ENCODE data around the gene PDIA4. TPM values are rescaled to one million over a fixed set of nuclear protein-coding genes. Genes with fewer than 3 reads are reported as not detected.

PDIA4 gene
- total and polyA plus RNA-seq, 2 donors (not counting 1 experiment from before 2014, with no cell fraction given): 210 to 266 TPM

- Histone ChIP-seq H3K9ac (ENCODE audit: insufficient read depth, low read length) (no peak overlapping the region), H4K20me1 (ENCODE audit: control insufficient read depth, extremely low read depth, insufficient read depth, low read length) (no peaks in the 10 kb centered on the region), H3K4me2 (ENCODE audit: extremely low read depth, insufficient read depth, low read length) (no peak overlapping the region), H3K79me2 (ENCODE audit: control insufficient read depth, insufficient read depth, low read length) (no peaks in the 10 kb centered on the region), H3K27me3 (ENCODE audit: control insufficient read depth, insufficient read depth, low read length) (no peaks in the 10 kb centered on the region), H3K4me1 (ENCODE audit: control insufficient read depth, extremely low read depth, insufficient read depth, low read length) (no peaks in the 10 kb centered on the region), H3K27ac (ENCODE audit: insufficient read depth, low read length) (no peak overlapping the region), H3K9me3 (ENCODE audit: control insufficient read depth, insufficient read depth, low read depth, low read length) (no peaks in the 10 kb centered on the region), H3K4me3 (replicated peaks in 1 of 4; ENCODE audit: control extremely low read depth in 1 of 4, insufficient read depth in 1 of 4, low read depth in 3 of 4, low read length in 4 of 4) (no peak overlapping the region), H3K36me3 (ENCODE audit: control insufficient read depth, insufficient read depth, low read length) (no peaks in the 10 kb centered on the region), H2AFZ (ENCODE audit: low read length) (no peak overlapping the region)
- TF ChIP-seq, protein P1, sequence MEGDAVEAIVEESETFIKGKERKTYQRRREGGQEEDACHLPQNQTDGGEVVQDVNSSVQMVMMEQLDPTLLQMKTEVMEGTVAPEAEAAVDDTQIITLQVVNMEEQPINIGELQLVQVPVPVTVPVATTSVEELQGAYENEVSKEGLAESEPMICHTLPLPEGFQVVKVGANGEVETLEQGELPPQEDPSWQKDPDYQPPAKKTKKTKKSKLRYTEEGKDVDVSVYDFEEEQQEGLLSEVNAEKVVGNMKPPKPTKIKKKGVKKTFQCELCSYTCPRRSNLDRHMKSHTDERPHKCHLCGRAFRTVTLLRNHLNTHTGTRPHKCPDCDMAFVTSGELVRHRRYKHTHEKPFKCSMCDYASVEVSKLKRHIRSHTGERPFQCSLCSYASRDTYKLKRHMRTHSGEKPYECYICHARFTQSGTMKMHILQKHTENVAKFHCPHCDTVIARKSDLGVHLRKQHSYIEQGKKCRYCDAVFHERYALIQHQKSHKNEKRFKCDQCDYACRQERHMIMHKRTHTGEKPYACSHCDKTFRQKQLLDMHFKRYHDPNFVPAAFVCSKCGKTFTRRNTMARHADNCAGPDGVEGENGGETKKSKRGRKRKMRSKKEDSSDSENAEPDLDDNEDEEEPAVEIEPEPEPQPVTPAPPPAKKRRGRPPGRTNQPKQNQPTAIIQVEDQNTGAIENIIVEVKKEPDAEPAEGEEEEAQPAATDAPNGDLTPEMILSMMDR (conservative IDR thresholded peaks at IDR 0.05 in 1 of 2, IDR thresholded peaks at IDR 0.05 in 1 of 2; ENCODE audit: low read depth in 1 of 2, low read length in 2 of 2): no peak
- DNase-seq (ENCODE audit: low read depth in 2 of 2): no peak
Observed at GRCh38 chr7:148972375-148972774, 55.9 kb downstream of the PDIA4 start.

DNA sequence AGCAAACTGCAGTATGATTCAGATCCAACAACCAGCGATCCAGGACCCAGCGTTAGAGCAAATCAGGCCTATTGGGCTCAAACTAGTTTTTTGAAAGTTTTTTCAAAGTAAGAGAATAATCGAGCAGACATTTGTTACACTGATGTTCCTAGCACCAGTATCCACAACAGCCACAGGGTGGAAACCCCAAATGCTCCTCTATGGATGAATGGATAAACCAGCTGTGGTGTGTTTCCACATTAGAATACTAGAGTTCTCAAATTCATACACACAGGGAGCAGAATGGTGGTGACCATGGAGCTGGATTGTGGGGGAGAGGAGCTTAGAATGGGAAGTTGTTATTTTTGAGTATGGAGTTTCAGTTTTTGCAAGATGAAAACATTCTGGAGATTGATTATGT lies 60.7 kb downstream of the PDIA4 start:
- Histone ChIP-seq H3K36me3 (ENCODE audit: control insufficient read depth, insufficient read depth, low read length) (no peaks in the 10 kb centered on the region), H3K4me3 (replicated peaks in 1 of 4; ENCODE audit: control extremely low read depth in 1 of 4, insufficient read depth in 1 of 4, low read depth in 3 of 4, low read length in 4 of 4) (no peak overlapping the region), H3K9me3 (ENCODE audit: control insufficient read depth, insufficient read depth, low read depth, low read length) (no peaks in the 10 kb centered on the region), H2AFZ (ENCODE audit: low read length) (no peak overlapping the region), H4K20me1 (ENCODE audit: control insufficient read depth, extremely low read depth, insufficient read depth, low read length) (no peaks in the 10 kb centered on the region), H3K4me1 (ENCODE audit: control insufficient read depth, extremely low read depth, insufficient read depth, low read length) (peaks cover 3% of the 10 kb centered on the region), H3K9ac (ENCODE audit: insufficient read depth, low read length) (no peak overlapping the region), H3K27me3 (ENCODE audit: control insufficient read depth, insufficient read depth, low read length) (no peaks in the 10 kb centered on the region), H3K79me2 (ENCODE audit: control insufficient read depth, insufficient read depth, low read length) (no peaks in the 10 kb centered on the region), H3K27ac (ENCODE audit: insufficient read depth, low read length) (no peak overlapping the region), H3K4me2 (ENCODE audit: extremely low read depth, insufficient read depth, low read length) (no peak overlapping the region)
- TF ChIP-seq, protein P1 (conservative IDR thresholded peaks at IDR 0.05 in 1 of 2, IDR thresholded peaks at IDR 0.05 in 1 of 2; ENCODE audit: low read depth in 1 of 2, low read length in 2 of 2): no peak
- no peak for TF ChIP-seq EZH2 (IDR thresholded peaks at IDR 0.05; ENCODE audit: low read length, missing control alignments)
- DNase-seq (ENCODE audit: low read depth in 2 of 2): no peak

DNA sequence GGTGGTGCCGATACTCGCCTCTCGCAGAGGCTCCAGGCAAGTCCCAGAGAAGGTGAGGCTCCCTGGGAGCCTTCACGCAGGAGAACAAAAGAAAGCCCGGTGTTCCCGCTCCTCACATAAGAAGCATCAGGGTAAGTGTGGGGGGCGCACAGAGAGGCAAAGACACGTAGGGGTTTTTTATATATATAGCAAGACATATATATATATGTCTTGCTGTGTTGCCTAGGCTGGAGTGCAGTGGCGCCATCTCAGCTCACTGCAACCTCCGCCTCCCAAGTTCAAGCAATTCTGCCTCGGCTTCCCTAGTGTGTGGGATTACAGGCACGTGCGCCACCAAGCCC lies 61.3 kb downstream of the PDIA4 start:
- Histone ChIP-seq H3K79me2 (ENCODE audit: control insufficient read depth, insufficient read depth, low read length) (no peaks in the 10 kb centered on the region), H2AFZ (ENCODE audit: low read length) (no peak overlapping the region), H4K20me1 (ENCODE audit: control insufficient read depth, extremely low read depth, insufficient read depth, low read length) (no peaks in the 10 kb centered on the region), H3K4me2 (ENCODE audit: extremely low read depth, insufficient read depth, low read length) (no peak overlapping the region), H3K36me3 (ENCODE audit: control insufficient read depth, insufficient read depth, low read length) (no peaks in the 10 kb centered on the region), H3K4me1 (ENCODE audit: control insufficient read depth, extremely low read depth, insufficient read depth, low read length) (peaks cover 5% of the 10 kb centered on the region), H3K9me3 (ENCODE audit: control insufficient read depth, insufficient read depth, low read depth, low read length) (no peaks in the 10 kb centered on the region), H3K9ac (ENCODE audit: insufficient read depth, low read length) (no peak overlapping the region), H3K4me3 (replicated peaks in 1 of 4; ENCODE audit: control extremely low read depth in 1 of 4, insufficient read depth in 1 of 4, low read depth in 3 of 4, low read length in 4 of 4) (peak overlapping the region in 2 of 4 experiments; percentile 22 to 51), H3K27me3 (ENCODE audit: control insufficient read depth, insufficient read depth, low read length) (no peaks in the 10 kb centered on the region), H3K27ac (ENCODE audit: insufficient read depth, low read length) (no peak overlapping the region)
- TF ChIP-seq, protein P1 (conservative IDR thresholded peaks at IDR 0.05 in 1 of 2, IDR thresholded peaks at IDR 0.05 in 1 of 2; ENCODE audit: low read depth in 1 of 2, low read length in 2 of 2): no peak
- TF ChIP-seq EZH2 (IDR thresholded peaks at IDR 0.05; ENCODE audit: low read length, missing control alignments): no peak
- no peak for DNase-seq (ENCODE audit: low read depth in 2 of 2)

All from fibroblast of lung (primary cell).